Osteocyte (in vitro differentiated cells): Measurements from ENCODE around the gene CPN2. TPM values are rescaled to one million over a fixed set of nuclear protein-coding genes. Genes with fewer than 3 reads are reported as not detected.
A peak's percentile ranks its signal among the peaks of the same experiment; 100 is the strongest.

Experiments used
- DNase-seq: peaks from one replicate; pipeline ENCODE4 v3.0.0; 2021; ENCODE audit warnings: mixed read lengths; ENCODE audit not compliant: unreplicated experiment; ENCODE audit errors: extremely low spot score
- H3K27ac Mint-ChIP-seq: one replicate; pipeline ENCODE4 v1.8.0; 2021; ENCODE audit warnings: mild to moderate bottlenecking, mixed read lengths; ENCODE audit not compliant: unreplicated experiment
- H3K27me3 Mint-ChIP-seq: one replicate; pipeline ENCODE4 v1.8.0; 2021; ENCODE audit warnings: mixed read lengths; ENCODE audit not compliant: unreplicated experiment
- H3K36me3 Mint-ChIP-seq: one replicate; pipeline ENCODE4 v1.8.0; 2021; ENCODE audit warnings: mixed read lengths; ENCODE audit not compliant: unreplicated experiment
- H3K4me1 Mint-ChIP-seq: one replicate; pipeline ENCODE4 v1.8.0; 2021; ENCODE audit warnings: mixed read lengths; ENCODE audit not compliant: unreplicated experiment
- H3K4me3 Mint-ChIP-seq: one replicate; pipeline ENCODE4 v1.8.0; 2021; ENCODE audit warnings: mild to moderate bottlenecking, moderate library complexity, mixed read lengths; ENCODE audit not compliant: unreplicated experiment
- H3K9me3 Mint-ChIP-seq: one replicate; pipeline ENCODE4 v1.8.0; 2021; ENCODE audit warnings: mixed read lengths; ENCODE audit not compliant: unreplicated experiment
- total RNA-seq: library from RNA; stranded (reverse); gene quantifications from 2 replicates; pipeline ENCODE4 v1.2.1, GENCODE V29; 2021
- TF ChIP-seq, protein P1 (sequence below): fragments of 200-600 bp; sonication (generic); IDR thresholded peaks from 2 replicates; pipeline ENCODE4 v1.5.0; 2021; ENCODE audit warnings: antibody characterized with exemption, mild to moderate bottlenecking, moderate library complexity

The CPN2 gene
- total RNA-seq, 1 donor from 2014 or later: not detected

DNA sequence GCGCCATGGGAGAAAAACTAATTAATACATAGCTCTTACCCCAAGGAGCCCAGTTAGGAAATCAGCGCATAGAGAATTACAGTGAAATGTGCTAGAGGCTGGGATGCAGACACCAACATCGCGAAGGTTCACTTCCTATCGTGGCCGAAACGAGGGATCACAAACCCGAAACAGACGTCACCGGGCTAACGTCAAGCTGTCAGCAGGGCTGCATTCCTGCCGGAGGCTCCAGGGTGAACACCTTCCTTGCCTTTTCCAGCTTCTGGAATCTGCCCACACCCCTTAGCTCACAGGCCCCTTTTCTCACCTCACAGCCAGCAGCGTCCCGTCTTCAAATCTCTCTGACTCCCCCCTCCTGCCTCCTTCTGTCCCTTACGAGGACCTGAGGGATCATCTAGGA, 34.9 kb upstream of the CPN2 start:
- Mint-ChIP-seq H3K27ac (no peak overlapping the region), H3K4me3 (no peak overlapping the region), H3K27me3 (peaks cover 48% of the 10 kb centered on the region), H3K4me1 (no peaks in the 10 kb centered on the region), H3K36me3 (peaks cover 8% of the 10 kb centered on the region), H3K9me3 (peaks cover 13% of the 10 kb centered on the region)
- peak; percentile 69 for DNase-seq
- TF ChIP-seq, protein P1, sequence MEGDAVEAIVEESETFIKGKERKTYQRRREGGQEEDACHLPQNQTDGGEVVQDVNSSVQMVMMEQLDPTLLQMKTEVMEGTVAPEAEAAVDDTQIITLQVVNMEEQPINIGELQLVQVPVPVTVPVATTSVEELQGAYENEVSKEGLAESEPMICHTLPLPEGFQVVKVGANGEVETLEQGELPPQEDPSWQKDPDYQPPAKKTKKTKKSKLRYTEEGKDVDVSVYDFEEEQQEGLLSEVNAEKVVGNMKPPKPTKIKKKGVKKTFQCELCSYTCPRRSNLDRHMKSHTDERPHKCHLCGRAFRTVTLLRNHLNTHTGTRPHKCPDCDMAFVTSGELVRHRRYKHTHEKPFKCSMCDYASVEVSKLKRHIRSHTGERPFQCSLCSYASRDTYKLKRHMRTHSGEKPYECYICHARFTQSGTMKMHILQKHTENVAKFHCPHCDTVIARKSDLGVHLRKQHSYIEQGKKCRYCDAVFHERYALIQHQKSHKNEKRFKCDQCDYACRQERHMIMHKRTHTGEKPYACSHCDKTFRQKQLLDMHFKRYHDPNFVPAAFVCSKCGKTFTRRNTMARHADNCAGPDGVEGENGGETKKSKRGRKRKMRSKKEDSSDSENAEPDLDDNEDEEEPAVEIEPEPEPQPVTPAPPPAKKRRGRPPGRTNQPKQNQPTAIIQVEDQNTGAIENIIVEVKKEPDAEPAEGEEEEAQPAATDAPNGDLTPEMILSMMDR: no peak

DNA sequence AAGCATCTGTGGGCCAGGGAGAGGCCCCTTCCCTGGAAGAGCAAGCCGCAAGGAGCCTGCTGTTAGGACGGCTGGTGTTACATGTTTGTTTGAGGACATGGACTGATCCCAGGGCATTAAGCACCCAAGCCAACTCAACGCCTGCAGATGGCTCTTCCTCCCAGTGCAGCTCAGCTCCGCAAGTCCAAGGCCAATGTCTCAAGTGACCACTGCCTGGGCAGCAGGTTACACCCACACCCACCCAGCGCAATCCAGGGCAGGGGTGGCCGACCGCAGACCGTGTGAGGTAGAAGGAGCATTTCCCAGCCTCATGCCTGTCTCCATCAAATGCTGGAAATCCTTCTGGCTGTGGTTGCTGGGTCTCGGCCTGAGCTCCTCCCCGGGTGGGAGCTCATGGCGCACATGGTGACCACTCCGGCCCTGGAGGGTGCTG, 33.5 kb upstream of the CPN2 start:
- H3K9me3 Mint-ChIP-seq: no peaks in the 10 kb centered on the region
- no peaks in the 10 kb centered on the region for H3K4me1 Mint-ChIP-seq
- TF ChIP-seq, protein P1: no peak
- H3K27me3 Mint-ChIP-seq: peaks cover 45% of the 10 kb centered on the region
- DNase-seq: peak; percentile 82
- no peaks in the 10 kb centered on the region for H3K36me3 Mint-ChIP-seq
- no peak overlapping the region for H3K27ac Mint-ChIP-seq
- no peak overlapping the region for H3K4me3 Mint-ChIP-seq

DNA sequence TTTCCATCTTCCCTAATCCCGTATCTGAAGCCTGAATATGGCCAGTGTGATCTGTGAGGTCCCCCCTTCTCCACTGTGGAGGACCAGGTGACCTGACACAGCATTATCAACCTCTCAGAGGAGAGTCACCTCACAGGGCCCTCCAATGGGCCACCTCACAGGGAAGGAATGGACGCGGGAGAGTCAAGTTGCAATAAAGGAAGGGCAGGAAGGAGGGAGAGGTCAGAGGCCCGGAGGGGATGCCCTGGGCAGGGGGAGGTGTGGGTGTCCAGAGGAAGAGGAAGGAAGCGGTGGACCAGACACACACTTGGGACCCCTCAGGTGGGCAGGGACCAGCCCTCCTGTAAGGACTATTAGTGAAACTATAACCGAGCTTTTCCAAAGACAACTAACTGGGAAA, 33.0 kb upstream of the CPN2 start:
- peak; percentile 67 for DNase-seq
- Mint-ChIP-seq H3K9me3 (no peaks in the 10 kb centered on the region), H3K27ac (no peak overlapping the region), H3K4me3 (no peak overlapping the region), H3K27me3 (peaks cover 42% of the 10 kb centered on the region), H3K4me1 (no peaks in the 10 kb centered on the region), H3K36me3 (no peaks in the 10 kb centered on the region)
- TF ChIP-seq, protein P1: no peak

DNA sequence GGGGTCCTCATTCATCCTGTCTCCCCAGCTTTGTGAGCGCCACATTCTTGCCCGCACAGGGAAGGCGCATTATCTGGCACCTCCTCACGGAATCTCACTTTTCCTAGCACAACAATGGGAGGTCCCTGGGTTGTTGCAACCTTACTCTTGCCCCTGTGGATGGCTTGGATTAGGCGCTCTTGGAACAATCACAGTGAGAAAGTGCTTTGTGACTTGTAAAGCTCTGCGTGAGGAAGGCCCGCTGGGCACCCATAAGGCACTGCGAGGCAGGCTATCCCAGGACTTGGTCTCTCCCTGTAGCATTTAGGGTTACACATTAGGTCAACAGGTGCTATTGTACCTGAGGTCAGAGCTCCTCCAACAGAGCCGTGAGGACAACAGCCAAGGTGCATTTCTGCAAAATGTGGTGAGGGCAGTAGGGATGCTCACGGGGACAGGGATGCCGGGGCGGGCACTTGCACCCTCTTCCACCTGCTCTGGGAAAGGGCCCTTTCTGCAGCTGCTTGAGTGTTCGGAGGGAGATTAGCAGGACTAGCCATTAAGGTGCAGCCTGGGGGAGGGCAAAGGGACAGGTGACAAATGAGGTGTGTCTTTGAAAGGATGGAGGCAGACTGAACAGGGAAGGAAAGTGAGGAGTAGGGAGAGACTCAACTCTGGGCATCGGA, 32.3 kb upstream of the CPN2 start:
- DNase-seq: no peak
- peaks cover 42% of the 10 kb centered on the region for H3K27me3 Mint-ChIP-seq
- TF ChIP-seq, protein P1: no peak
- H3K4me1 Mint-ChIP-seq: no peaks in the 10 kb centered on the region
- no peaks in the 10 kb centered on the region for H3K36me3 Mint-ChIP-seq
- no peaks in the 10 kb centered on the region for H3K9me3 Mint-ChIP-seq
- H3K4me3 Mint-ChIP-seq: no peak overlapping the region
- no peak overlapping the region for H3K27ac Mint-ChIP-seq

DNA sequence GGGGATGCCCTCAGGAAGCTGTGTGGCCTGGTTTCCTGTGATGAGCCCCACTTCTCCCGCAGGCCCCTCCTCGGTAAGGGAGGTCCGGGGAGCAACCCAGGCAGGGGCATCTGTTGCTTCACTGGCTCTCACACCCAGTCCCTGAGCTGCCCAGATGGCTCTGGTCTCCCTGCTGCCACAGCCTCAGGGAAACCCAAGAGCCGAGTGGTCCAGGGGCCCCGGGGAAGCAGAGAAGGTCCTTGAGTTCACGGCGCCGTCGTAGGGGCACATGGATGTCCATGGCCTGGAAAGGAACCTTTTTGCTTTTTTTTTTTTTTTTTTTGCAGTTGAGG, 31.7 kb upstream of the CPN2 start:
- no peaks in the 10 kb centered on the region for H3K9me3 Mint-ChIP-seq
- no peak overlapping the region for H3K27ac Mint-ChIP-seq
- H3K36me3 Mint-ChIP-seq: no peaks in the 10 kb centered on the region
- no peak overlapping the region for H3K4me3 Mint-ChIP-seq
- DNase-seq: no peak
- peaks cover 42% of the 10 kb centered on the region for H3K27me3 Mint-ChIP-seq
- no peaks in the 10 kb centered on the region for H3K4me1 Mint-ChIP-seq
- TF ChIP-seq, protein P1: no peak
